HEK293 (cell line): ENCODE data around the gene MLN.

Experiments
- ZNF2 ChIP-seq: fragments of 450-650 bp; formaldehyde crosslinking; IDR thresholded peaks from 2 replicates; pipeline ENCODE4 v1.5.1; 2016; ENCODE audit warnings: missing biosample characterization, missing genetic modification characterization
- ZNF561 ChIP-seq: fragments of 450-650 bp; IDR thresholded peaks from 2 replicates; pipeline ENCODE4 v1.5.1; 2018; ENCODE audit warnings: missing biosample characterization, missing genetic modification characterization, borderline replicate concordance
- TF ChIP-seq, protein P1 (sequence below): fragments of 450-650 bp; formaldehyde crosslinking; IDR thresholded peaks from 2 replicates; pipeline ENCODE4 v1.5.1; 2016; ENCODE audit warnings: missing biosample characterization, missing genetic modification characterization

- TF ChIP-seq, protein P1, sequence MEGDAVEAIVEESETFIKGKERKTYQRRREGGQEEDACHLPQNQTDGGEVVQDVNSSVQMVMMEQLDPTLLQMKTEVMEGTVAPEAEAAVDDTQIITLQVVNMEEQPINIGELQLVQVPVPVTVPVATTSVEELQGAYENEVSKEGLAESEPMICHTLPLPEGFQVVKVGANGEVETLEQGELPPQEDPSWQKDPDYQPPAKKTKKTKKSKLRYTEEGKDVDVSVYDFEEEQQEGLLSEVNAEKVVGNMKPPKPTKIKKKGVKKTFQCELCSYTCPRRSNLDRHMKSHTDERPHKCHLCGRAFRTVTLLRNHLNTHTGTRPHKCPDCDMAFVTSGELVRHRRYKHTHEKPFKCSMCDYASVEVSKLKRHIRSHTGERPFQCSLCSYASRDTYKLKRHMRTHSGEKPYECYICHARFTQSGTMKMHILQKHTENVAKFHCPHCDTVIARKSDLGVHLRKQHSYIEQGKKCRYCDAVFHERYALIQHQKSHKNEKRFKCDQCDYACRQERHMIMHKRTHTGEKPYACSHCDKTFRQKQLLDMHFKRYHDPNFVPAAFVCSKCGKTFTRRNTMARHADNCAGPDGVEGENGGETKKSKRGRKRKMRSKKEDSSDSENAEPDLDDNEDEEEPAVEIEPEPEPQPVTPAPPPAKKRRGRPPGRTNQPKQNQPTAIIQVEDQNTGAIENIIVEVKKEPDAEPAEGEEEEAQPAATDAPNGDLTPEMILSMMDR (tag by site-specific recombination) = no peak
- TF ChIP-seq ZNF561 (tag by site-specific recombination) = no peak
- TF ChIP-seq ZNF2 = no peak
These were observed 58.3 kb downstream of the MLN start for GRCh38 chr6:33745548-33745947.
